Measurements from ENCODE around the gene CCR5AS.
A peak's percentile ranks its signal among the peaks of the same experiment; 100 is the strongest.
"Not testable (repeated sequence)": the region's sequence is repeated elsewhere in the genome, so short reads cannot be mapped to it uniquely, and the experiment has no call there.

CCR5AS gene

DNA sequence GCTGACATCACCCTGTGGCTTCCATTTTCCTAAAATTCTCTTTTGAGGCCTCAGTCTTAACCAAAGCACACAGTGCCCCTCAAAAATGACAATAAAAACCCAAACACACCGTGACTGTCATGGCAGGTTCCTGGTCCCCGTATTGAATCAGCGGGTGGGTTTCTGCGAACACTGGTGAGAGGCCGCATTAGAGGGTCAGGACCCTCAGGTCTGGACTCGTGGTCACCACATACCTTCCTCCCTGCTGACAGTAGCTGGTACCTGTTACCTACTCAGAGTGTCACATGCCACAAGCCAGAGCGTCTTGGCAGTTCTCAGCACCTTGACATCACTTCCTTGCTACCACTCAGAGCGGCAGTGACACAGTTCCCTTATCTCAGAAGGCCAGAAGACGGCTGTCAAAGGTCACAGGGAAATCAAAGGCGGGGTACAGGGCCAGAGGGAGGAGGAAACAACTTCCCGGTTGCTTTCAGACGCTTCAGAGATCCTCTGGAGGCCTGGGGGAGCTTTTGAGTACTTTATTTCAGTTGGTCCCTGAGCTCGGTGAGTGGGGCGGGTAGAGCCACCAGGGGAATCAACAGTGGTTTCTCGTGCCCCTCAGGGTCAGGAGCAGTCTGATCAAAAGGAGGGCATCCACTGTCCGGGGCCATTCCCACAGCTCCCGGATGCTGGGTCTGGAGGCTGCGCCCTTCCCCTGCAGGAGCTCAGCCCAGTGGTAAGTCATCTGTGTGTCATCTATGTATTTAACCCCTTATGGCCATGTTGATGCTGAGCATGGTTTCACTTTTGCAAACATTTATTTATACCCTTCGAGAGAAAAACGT lies at the start of gene CCR5AS, which contains the start of gene CCRL2:
TSS of gene CCR5AS (minus strand) at position 279 of the 824 bp plus-strand sequence.
TSS of gene CCRL2 (plus strand) at position 472 of the 824 bp plus-strand sequence. CDS start 821 bp downstream, outside the sequence.
- DNase-seq, result no peak

DNA sequence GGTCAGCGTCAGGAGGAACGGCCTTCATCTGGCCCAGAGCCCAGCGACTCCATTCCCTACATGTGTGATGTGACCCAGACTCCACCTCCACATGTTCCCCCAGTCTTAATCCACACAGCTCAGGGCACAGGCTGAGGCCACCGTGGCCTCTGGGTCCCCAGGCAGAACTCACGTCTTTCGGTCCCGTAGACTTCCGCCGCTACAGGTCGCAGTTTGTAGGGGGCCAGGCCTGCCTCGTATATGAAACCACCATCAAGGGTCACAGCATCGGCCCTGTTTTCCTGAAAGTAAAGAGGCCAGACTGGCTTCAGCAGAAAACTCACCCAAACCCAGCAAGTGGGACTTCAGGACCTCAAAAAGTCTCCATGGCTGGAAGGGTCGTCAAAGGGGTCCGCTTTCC lies 49.3 kb upstream of the CCR5AS start:
- no peak for DNase-seq

DNA sequence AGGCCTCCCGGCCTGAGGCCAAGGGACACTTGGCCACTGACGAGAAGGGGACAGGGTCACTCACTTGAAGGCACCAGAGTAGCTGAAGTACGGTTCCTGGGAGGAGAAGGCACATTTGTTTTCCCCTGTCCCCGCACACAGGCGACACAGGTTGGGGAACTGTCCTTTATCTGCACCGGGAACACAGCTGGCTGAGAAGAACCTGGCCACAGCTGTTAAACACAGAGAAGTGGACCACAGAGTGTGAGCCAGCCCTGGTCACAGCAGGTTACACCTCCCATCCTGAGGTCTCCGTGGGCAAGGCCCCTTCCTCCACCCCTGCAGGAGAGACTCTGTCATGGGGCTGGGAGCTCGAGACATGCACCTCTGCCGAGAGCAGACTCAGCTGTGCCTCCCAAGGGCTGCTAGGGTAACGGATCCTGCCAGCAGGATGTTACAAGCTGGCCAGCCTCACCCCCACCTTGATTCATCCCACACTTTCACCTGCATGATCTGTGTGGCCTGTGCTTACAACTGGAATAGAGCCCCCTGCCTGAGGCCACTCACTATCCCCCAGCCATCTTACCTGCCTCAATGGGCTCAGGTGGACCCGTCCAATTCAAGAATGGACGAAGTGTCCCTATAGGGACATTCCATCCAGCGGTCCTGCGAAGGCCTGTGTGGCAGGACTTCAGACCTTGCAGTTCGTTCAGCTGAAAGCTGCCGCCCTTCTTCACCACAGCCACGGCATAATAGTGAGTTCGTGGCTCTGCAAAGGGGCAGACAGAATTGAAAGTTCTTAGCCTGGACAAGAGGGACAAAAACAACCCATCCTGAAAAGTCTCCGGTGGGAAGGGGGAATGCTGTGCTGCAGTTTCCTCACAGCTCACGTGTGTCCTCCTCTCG lies 48.6 kb upstream of the CCR5AS start:
- no peak for DNase-seq

DNA sequence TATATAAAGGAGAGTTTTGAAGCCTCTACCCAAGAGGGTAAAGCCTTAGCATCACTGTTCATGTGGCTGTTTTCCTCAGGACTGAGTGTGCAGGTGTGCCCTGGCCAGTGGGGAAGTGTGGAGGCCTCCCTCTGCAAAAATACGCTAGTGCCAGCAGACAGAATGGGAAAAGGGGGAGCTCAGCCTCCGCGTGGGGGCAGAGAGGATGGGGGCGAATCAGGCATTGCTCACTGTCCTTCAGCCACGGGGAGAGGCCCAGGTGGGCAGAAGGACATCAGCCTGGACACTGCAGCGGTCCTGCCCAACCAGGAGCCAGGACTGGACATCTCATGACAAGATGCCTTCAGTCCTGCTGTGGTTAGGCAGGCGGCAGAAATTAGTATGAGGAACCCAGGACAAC lies 47.7 kb upstream of the CCR5AS start:
- DNase-seq, result no peak

GRCh38 chr3:46454209-46454595 lies 47.3 kb upstream of the CCR5AS start:
- DNase-seq, result no peak

- DNase-seq, result no peak
These were observed 46.8 kb upstream of the CCR5AS start for GRCh38 chr3:46453526-46454208.

DNA sequence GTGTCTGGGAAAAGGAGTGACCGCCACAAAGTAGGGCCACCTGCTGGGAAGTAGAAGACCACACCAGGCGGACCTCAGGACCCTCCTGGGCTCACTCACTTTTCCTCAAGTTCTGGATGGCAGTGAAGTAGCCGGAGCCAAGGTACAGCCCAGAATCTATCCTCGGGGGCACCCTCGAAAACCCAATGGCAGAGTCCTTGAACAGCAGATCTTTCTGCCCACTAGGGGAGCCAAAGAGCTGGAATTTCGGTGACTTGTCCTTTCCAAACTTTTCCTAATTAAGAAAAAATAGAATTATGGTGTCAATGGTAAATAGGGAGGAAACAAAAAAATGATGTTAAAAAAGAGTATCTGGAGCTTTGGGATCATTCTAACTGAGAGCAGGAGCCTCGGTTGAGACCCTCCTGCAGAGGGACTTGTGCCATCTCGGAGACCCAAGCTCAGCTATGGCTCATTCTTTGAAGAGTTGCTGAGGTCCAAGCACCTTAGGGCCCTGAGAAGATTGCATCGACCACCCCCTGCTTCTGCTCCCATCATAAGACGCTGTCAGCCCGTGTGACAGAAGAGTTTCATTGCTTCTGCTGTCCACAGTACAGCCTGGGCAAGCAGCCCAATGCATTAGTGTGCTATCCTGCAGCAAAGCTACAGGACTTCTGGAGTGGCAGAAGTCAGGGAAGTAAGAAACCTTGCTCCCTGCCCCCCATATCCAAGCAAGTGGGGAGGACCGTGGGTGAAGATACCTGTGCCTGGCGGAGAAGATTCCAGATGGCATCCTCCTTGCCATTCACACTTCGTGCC lies 43.1 kb upstream of the CCR5AS start:
- DNase-seq, result peak; percentile 6

- DNase-seq, result no peak
These were observed 41.9 kb upstream of the CCR5AS start for GRCh38 chr3:46448721-46449120.

DNA sequence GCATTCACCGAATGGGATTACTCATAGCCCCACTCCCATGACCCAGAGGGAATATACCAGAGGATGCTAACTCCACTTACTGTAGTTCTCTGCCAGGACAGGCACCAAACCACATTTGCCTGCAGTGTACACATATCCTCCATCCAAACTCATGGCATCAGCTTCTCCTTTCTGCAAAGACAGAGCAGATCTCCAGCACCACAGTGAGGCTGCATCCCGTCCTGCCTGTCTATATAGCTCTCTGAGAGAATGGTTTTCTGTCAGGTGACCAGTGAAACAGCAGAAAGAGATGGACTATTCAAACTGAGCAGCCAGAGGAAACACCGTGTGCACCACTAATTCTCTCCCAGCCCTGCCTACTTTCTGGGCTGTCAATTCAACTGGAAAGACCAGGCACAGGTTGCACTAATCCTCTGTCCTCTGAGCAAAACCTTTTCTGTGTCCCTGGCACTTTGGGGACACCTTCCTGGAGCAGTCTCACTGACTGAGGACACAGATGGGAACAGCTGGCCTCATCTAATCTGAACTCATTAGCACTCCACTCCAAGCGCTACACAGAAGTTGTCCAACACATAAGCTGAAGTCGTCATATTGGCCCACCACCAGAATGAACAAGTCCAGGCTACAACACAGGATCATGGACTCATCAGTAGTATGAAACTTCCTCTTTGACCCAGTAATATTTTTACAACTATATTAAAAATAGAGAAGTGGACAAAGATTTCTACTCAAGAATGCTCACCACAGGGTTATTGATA lies 40.5 kb upstream of the CCR5AS start:
- no peak for DNase-seq

DNA sequence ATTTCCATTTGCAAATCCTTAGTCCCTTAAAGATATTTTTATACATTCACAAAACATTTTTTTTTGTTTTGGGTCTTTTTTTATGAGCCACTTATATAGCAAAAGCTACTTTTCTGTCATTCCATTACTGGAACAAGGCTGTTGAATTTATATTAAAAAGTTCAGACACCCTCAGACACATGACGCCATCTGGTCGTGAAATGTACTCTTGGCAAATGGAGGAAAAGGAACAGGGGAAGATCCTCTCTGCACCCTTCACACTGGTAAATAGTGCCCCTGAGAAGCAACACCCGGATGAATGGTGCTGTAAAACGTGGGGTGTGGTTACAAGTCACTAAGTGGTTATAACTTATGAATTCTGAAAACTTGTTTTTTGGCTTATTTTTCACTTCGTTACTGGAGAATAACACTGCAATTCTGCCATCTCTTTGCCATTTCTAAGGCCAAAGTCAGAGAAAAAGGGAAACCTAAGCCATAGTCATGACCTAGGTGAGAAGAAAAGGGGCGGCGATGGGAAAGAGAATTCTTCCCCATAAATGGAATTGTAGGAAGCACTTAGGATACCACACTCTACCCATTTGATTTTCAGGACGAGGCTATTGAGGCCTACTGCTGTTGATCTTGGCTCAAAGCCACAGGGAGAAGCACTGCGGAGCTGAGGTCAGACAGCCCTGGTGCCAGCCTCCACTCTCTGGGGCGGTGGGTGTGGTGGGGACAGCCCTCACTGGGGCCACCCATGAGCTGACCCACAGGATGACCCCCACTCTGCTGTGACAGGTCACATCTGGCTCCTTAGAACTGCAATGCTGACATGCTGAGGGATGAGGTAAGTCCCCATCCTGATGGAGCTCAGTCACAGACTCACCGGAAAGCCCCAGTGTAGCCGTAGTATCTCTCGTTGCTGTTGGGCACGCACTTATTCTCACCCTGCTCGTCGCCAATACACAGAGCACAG lies 36.0 kb upstream of the CCR5AS start:
- DNase-seq, result peak; percentile 40

- no peak for DNase-seq
These were observed 33.8 kb upstream of the CCR5AS start for GRCh38 chr3:46440531-46441294.

DNA sequence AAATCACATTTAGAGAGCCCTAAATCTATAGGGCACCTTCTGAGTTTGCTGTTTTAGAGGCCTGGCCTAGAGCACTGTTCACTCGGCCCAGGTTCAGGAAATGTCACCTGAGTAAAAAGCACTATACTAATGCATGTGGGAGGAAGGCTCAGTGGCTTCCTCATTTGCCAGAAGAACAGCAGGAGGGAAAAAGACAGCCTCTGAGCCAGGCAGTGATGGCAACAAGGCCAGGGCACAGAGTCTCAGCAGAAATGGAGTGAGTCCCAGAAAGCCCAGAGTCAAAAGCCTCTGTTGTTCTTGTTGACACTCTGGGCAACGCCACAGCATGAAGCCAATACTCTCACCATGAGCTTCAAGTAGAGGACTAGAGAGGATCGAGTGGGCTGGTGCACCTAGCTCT lies 32.0 kb upstream of the CCR5AS start:
- no peak for DNase-seq

GRCh38 chr3:46435081-46435726 lies 28.3 kb upstream of the CCR5AS start:
- no peak for DNase-seq

DNA sequence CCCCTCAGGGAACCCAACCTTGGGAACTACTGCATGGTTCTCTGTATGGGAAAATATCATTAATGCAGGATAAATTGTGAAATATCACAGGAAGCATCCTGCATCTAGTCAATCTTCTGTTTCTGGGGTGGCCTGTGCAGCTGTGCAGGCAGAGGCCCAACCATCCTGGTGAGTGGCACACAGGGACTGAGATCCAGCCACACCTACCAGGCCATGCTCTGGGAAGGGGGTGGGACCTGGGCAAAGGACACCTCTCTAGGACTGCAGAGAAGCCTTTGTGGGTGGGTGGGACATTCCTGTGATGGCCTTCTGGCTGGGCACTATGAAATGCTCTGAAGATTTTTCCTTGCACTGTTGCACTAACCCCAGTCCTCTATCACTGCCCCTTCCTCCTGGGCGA lies 27.0 kb upstream of the CCR5AS start:
- DNase-seq, result no peak

- DNase-seq, result not testable (repeated sequence)
These were observed 26.3 kb upstream of the CCR5AS start for GRCh38 chr3:46433118-46433517.

DNA sequence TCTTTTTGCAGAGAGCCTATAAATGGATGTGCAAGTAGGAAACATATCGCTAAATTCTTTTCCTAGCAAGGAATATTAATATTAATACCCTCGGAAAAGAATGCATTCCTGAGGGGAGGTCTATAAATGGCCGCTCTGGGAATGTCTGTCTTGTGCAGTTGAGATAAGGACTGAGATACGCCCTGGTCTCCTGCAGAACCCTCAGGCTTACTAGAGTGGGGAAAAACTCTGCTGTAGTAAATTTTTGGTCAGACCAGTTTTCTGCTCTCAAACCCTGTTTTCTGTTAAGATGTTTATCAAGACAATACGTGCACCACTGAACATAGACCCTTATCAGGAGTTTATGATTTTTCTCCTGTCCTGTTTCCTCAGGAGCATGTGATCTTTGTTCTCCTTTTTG lies 25.0 kb upstream of the CCR5AS start:
- not testable (repeated sequence) for DNase-seq

- DNase-seq, result not testable (repeated sequence)
These were observed 24.0 kb upstream of the CCR5AS start for GRCh38 chr3:46430879-46431278.

- DNase-seq, result no peak
These were observed 22.8 kb upstream of the CCR5AS start for GRCh38 chr3:46429671-46430070.

DNA sequence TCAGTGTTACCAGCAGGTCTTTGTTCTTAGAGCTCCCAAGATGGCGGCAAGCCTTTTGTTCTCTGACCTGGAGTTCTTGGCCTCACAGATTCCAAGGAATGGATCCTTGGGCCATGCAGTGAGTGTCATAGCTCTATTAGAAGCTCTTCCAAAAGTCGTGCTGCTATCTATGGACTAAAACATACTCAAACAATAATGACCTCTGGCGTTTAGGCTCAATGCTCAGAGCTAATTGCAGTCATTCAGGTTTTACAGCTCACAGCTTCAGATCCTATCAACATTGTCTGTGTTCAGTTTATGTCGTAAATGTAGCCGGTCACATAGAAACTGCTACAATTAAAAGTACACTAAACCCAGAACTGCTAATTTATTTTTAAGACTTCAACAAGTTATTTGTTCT lies 22.4 kb upstream of the CCR5AS start:
- DNase-seq, result no peak

All from fibroblast of upper back skin (primary cell).